HG02870 (cell line): ENCODE measurements around the gene PCNX2.
A peak's percentile ranks its signal among the peaks of the same experiment; 100 is the strongest.

Experiments
- ATAC-seq: cut with Tn5 transposase; IDR thresholded peaks from one replicate; pipeline ENCODE4 v1.9.1; 2021; ENCODE audit warnings: mild to moderate bottlenecking, moderate library complexity; ENCODE audit not compliant: unreplicated experiment

PCNX2 gene

DNA sequence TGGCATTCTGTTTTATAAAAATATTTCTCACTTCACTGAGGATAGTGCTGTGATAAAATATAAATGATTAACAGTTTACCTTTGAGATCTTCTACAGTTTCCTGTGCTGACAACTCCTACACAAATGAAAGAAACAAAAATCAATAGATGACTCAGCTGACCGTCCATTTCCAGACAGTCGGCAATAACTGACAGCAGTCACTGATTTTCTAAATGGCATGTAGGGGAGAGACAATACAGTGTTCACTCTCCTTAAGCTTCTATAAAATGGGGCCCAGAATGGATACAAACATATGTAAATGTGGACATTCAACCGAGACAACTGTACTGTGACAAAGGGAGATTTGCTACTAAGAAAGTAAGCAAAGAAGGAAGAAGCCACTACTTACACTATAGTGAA is 34.3 kb downstream of the PCNX2 start:
- peak; percentile 92 for ATAC-seq

DNA sequence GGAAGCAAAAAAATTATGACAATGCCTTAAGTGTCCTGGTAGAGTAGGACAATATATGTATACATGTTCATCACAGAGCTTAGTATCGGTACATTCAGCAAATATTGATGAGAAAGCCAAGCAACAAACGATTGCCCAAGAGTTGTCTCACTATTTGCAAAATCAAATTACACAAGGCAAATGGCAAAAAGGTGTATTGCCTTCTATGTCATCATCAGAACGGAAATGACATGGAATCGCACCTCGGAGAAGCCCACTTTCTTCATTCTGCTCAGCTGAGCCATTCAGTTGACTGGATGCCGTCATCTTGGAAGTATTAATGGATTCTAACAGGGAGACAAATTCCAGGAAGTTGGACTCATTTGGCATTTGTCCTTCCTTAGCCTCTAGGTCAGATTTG is 37.7 kb downstream of the PCNX2 start:
- ATAC-seq: no peak

DNA sequence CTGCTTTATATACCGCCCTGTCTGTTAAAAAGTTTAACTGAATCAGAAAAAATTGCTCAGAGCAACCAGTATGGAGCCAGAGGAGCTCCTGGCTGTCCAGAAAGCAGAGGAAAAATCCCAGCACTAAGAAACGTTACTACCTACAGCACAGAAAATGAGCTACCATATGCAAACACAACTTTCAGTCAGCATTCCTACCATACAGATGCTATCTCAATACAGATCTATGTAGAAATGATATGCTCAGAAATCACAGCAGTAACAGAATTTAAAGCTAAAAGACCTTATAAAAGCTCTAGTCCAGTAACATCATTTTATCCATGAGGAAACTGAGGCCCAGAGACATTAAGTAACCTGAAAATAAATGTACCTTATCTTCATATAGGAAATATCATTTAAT is 38.7 kb downstream of the PCNX2 start:
- no peak for ATAC-seq

DNA sequence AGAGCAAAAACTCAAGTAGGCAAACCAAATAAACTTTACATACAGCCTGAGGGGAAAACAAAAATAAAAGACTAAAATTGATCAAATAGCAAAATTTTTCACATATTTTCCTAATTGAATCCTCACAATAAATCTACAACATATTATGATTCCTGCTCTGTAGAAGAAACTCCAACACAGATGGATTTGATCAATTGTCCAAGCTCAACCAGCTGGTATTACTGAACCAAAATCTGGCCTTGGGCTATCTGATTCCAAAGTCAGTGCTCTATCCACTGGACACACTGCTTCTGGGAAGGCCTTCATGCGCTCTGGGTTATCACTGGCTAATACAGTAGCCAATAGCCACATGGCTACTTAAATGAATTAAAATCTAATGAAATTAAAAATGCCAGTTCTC is 39.3 kb downstream of the PCNX2 start:
- ATAC-seq: no peak

DNA sequence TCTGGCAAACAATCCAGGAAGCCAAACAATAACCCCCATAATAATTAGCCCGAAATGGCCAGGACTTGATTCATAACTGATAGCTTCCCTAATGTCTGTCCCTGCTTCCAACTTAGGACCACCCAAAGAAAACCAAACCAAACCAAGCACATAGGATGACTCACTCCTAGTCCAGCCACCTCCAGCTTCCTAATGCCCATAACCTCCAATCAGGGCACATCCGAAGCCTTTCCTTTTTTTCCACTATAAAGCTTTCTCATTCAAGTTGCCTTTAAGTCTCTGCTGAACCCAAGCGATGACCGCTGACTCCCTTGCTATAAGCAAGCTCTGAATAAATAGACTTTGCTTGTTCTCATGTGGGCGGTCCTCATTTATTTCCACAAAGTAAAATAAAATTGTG is 40.4 kb downstream of the PCNX2 start:
- ATAC-seq: no peak

DNA sequence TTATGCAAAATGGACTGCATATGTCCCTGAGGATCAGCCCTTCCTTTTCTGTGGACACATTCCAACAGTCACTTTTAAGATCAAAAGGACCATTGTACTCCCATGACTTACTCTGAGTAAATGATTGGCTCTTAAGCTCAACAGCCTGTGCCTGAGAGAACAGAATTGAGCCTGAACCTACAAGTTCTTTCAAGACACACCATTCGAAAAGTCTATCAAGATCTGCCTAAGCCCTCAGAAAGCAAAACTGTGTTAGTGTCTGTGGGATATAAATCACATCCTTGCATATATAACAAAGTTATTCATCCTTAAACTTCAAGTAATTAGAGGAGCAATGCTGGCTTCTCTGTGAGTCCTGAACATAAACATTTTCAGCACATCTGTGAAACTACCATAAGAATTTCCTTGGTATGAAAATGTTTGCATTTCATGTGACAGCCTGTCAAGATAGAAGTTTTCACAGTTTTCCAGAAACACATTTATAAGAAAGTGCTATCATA is 41.6 kb downstream of the PCNX2 start:
- no peak for ATAC-seq

DNA sequence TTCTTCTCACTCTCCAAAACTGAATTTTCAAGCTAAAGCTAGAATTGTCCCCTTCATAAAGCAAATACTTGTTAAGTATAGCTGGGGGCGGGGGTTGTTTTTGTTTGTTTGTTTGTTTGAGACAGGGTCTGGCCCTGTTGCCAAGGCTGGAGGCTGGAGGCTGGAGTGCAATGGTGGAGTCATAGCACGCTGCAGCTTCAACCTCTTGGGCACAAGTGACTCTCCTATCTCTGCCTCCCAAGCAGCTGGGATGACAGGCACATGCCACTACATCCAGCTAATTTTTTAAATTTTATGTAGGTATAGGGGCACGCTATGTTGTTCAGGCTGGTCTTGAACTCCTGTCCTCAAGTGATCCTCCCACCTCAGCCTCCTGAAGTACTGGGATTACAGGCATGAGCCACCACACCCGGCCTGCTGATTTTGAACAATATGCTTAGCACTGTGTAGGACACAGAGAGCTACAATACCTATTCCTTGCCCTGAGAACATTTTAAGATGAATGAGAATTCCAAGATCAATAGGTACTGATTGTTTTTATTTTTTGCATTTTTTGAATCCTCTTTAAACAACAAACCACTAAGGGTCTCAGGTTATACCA is 42.2 kb downstream of the PCNX2 start:
- ATAC-seq: no peak

DNA sequence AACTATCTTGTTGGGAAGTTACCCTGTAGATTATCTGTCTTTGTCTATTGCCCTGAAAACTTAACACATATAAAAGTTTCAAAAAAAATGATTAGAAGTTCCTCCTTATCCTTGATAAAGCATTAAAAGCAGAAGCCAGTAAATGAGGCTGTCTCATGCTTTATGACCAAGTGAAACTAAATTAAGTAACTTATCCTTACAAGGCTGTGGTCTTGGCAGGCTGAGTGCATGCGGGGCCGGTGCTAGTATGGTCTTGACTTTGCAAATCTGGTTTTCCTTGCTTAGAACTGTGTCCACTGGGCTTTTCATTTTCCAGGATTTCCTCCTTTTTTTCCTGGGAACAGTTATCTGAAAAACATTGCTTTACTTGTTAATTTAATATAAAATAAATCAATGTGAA is 43.1 kb downstream of the PCNX2 start:
- ATAC-seq: no peak

DNA sequence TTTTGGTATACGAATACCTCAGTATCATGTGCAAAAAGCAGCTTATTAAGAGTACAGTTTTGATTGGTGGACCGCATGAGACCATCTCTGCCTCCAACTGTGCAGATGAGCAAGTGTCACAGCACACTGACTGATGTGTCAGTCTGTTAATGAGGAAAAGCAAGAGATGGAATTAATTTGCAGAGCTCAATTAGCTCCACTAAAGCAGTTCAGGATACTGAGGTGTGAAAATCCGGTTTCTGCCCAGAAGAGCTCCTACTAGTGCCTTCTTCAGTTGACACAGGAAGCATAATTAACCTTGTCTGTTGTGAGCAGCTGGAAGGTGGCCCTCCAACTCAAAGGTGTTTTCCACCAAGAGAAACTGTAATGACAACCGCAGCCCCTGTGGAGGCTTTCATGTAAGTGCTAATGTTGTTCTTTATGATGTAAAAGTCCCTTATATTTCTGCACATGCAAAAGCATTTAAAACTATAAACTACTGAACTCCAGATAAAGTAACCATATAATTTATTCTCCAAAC is 44.3 kb downstream of the PCNX2 start:
- ATAC-seq: no peak

DNA sequence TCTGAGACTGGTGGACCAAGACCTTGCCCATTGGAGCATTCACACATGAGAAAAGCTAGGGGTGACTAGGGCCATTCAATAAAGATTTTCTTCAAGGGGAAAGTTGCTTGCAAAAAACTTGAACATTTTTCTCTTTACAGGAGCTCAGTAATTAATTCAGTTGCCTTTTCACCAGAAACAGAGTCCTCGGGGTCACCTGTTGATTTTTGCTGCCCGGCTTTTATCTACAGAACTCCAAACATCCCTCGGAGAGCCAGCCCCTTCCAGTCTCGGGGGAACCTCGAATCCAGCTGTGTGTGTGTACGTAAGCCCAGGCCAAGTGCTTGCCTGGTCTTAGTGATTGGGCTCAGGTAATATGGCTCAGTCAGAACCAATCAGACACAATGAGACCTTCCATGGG is 47.5 kb downstream of the PCNX2 start:
- ATAC-seq: no peak

DNA sequence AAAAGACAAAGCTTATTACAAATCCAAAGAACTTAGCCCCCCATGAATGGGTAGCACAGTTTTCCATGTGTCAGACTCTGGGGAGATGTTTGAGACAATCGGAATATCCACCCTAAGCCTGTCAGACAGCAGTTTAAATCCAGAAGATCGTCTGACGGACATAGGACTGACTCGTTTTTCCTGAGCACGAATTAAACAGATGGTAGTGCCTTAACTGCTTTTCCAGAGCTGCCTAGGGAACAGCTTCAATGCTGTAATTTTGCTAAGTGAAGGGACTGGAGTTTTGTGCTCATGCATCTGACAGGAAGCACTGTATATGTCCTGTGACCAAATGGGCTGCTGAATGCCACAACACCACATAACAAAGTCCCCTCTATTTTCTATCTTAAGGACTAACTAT is 48.6 kb downstream of the PCNX2 start:
- no peak for ATAC-seq

DNA sequence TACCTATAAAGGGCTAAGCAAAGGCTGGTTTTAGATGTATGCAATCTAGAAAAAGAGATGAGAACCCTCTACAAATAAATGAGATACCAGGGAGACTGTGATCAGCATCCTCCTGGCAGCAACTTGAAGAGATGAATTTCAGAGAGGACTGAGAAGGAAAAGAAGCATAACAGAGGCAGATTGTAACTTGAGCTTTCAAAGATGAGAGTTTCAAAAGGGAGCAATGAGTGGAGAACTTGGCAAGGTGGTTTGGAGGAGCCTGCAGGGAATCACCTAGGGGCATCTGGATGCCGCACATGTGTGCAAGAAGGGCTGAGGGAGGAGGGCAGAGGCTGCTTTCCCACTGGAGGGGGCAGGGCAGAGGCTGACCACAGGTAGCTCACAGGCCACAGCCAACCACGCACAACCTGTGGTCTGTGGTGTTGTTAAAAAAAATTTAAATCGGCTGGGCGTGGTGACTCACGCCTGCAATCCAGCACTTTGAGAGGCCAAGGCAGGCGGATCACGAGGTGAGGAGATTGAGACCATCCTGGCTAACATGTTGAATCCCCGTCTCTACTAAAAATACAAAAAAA is 50.2 kb downstream of the PCNX2 start:
- no peak for ATAC-seq

DNA sequence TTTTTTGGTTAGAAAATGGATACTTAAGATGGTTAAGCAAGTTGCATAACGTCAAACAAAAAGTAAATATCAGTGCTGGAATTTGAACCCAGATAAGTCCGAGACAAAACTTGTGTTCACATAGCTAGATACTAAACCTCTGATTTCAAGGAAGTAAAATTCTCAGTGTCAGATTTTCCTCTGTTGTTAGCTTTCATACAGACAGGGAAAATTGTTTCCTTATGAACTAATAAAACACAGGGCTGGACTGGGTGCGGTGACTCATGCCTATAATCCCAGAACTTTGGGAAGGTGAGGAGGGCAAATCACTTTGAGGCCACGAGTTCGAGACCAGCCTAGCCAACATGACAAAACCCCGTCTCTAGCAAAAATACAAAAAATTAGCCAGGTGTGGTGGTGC is 51.3 kb downstream of the PCNX2 start:
- ATAC-seq: no peak

DNA sequence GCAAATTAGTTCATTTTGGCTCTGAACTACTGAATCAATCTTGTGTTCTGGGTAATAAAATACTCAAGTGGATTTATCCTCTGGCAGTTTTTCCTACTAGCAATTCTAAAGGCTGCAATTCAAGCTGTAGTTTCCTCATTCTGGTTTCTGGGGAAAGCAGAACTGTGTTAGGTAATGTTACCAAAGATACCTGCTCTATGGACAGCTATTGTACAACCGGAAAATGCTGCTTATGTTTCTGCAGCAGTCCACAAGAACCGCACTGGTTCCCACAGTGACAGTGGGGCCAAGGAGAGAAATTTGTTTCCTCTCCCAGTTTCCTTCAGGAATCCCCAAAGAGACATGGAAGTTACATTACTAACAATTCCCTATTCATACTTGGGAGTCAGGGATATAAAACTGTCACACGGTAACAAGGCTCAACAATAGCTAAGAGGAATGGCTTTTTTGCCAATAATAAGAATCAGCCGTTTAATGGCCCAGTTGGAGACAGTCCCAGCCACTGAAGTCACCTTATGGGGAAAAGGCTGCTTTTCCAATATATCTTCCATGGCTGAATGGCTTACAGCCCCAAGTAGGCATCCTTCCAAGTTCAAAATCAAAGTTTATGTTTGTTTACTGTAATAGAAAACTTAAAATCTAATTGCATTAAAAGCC is 52.6 kb downstream of the PCNX2 start:
- no peak for ATAC-seq

DNA sequence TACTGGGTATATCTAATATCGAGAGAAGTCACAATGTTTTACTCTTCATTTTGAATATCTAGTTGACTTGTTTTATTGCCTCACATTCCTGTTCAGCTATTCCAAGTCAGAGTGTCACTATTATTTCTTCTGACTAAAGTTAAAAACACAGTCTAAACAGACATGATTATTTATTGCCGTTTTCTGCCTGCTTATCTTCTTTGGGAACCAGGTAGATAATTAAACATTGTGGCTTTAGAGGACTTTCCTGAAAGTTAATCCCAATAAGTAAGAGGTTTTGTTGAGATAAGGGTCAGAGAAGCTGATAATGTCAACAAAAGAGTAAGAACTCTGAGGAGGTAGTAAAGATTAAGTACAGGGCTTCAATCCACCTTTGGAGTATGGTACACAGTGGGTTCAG is 53.8 kb downstream of the PCNX2 start:
- ATAC-seq: no peak

DNA sequence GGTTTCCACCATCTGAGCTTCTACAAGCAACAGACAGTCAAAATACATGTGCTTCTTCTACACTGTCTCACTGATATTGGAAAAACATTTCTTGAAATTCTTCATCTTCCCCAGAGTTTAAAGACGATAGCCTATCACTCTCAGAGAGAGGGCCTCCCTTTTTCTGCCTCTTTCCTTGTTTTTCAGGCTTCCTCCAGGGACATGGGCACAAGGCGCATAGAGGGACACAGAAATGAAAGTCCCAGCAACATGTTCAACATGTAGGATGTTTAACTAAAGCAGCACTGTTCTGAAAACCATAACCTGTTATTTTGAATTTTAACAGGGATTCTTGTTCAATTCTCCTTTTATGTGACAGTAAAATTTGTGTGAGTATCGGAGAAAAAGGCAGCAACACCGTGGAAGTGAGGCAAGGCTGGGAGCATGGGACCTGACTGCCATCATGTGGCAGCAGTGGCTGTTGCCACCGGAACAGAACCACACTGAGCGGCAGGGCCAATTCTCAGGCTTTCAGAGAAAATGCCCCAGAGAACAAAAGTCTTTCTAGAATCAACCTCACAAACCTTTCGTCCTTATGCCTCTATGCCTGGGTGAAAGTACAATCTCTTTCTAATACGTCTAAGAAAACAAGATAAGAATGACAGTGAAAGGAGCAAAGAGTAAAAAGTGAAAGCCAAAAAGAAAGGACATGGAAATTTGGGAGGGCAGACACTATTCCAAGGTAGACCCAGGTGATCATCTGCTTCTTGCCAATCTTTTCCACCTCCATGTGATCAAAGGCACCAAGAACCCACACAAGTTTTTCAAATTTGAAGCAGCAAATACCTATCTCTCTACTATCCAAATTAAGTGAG is 54.5 kb downstream of the PCNX2 start:
- no peak for ATAC-seq

DNA sequence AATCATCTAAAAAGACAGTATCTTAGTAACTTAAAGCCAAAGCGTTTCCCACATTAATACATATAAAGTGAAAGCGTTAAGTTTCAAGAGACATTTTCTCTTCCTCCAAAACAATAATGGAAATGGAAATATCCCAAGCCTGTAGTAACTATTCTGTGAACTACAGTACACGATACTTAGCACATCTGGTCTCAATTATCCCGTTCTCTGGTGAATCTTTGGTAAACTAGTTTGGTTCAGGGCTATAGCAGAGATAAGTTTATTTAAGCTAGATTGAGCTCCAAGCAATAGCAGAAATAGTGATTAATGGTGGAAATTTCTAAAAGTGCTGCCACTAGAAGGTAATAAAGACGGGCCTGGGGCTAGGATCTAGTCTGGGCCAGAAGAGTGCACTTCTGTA is 55.2 kb downstream of the PCNX2 start:
- no peak for ATAC-seq

DNA sequence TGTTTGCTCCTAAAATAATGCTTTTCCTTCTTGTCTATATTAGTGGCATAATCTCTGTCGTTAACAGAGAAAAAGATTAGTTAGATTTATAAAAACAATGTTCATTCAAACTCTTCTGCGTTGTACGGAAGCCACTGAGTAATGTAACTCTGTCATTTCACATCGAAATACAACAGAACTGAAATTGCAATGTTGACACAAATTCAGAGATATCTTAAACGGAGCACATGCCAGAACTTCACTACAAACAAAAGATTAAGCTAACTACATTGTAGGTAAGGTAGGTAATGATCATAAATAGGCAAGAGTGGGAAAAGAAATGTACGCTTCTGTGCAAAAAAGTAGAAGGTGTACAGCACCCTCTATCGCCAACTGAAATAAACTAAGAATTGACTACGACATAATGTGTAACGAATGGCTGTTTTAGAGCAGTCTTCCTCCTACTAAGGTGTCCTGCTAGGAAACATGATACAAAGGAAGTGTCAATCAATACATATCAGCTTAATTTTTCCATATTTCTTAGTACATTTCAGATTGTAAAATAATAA is 56.6 kb downstream of the PCNX2 start:
- ATAC-seq: no peak

DNA sequence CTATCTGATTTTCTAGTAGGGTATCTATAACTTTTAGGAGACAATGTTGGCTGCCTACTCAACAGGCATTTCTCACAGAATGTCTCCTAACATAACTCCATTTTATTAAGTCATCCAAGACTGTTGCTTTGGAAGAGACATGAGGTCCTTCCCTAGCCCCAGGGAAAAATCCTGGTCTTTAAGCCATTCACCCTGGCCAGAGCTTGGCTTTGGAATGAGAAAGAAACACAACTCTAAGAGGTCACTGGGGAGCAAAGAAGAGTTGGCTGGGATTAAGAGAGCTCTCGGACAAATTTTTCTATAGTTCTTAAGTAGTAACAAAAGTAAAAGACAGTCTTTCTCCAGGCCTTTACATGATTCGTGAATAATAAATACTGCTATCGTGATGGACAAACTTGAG is 57.9 kb downstream of the PCNX2 start:
- no peak for ATAC-seq

DNA sequence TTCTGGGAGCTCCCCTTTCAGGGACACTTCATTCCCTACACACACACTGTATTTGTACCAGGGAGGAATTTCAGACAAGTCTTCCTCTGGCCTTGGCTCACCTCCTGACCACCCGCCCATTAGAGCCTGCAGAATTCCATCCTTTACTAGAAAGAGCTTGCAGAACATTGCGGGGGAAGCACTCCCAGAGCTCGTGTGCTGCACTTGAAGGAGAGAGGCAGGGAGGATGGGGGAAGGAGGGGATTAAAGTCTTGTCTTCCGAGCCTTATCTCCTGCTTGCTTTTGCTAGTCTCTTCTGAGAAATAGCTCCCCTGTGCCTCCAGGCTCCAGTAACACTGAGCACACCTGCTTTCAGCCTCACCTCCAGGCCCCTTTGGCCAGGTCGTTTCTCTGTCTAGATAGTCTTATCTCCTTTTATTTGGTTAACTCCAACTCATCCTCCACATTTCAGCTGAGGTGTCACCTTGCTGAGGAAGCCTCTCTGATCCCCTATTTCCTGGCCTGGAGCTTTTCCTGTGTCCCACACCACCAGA is 62.0 kb downstream of the PCNX2 start:
- ATAC-seq: no peak

DNA sequence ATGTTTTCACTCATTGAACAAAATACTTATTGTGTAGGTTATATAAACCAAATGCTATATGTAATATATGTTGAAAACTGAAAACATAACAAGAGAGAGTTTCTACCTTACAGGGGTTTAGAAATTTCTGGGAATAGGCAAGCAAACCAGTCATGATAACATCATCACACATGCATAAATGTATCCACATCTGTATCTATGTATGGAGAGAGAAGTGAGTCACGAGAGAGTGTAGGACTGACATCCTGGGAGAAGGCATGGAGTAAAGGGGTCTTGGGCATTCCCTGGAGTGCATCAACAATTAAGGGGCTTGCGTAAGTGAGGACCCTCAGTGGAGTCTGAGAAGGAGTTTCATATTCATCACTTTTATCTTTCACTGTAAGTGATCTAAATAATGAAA is 65.5 kb downstream of the PCNX2 start:
- ATAC-seq: no peak
